ENCODE measurements around the gene ATRX. TPM values are rescaled to one million over a fixed set of nuclear protein-coding genes. Genes with fewer than 3 reads are reported as not detected.
"Not testable (repeated sequence)": the region's sequence is repeated elsewhere in the genome, so short reads cannot be mapped to it uniquely, and the experiment has no call there.

ATRX gene
- 10 to 100 TPM; 34.7 to 75.9 (median 50.5) TPM for total RNA-seq

DNA sequence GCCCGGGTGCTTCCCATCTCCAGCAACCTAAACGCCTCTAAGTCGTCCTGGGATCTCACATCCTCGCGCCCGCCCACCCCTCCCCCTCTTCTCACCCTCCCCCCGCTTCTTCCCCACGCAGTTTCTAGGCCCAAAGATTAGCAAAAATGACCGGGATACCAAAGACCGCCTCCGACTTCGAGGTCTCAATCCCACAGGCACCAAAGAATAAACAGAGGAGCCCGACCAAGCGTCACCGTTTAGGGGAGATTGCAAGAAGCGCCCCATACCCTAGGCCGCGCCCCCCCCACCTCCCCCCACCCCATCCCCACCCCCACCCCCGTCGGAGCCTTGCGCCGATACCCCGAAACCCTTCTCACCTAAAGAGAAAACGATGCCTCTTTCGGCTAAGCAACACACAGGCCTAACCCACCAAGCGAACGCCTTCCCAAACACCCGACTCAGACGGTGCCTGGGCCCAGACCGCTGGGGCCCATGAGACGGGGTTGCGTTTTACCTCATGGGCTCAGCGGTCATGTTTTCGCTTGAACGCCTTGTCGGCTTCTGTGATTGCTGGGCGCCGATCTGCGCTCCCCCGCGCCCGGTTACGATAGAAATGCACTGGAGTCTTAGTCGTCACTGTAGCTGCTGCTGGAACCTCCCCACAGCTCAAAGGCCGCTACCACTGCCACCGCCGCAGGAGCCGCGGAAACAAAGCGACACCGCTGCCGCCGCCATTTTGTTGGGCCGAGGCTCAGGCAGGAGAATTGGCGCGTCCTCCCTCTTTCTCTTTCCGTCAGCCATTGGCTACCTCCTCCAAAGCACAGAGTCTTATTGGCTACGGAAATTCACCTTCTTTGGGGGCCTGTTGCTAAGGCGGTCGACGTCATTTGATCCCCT lies at the start of gene ATRX:
TSS of gene ATRX (minus strand) at position 731 of the 879 bp plus-strand sequence. CDS start at position 516, 215 bp downstream.
- no peaks in the 10 kb centered on the region for H3K36me3 ChIP-seq
- in situ Hi-C loops (cut with MboI; ENCODE audit: low sequenced_read_pairs in 4 of 4), result loop anchor here in 1 of 4 donors (10.0 kb wide), 1 partner anchor 109 kb away; the partner anchor contains the start of genes COX7B and MAGT1
- no peaks in the 10 kb centered on the region for H3K27me3 ChIP-seq
- peak; percentile 96 to 98 for ATAC-seq
- intact Hi-C loops (cut with DNase I; ENCODE audit: low total_unique reads), result loop anchor here (5.0 to 10.0 kb wide), 3 partner anchors 112 to 281 kb away; partner anchors contain the start of genes COX7B and MAGT1
- peak within 1 kb of the TSS; percentile 87 to 94 (median 94) for H3K27ac ChIP-seq
- H3K4me1 ChIP-seq, result peaks cover 3 to 12% of the 10 kb centered on the region in 2 donors
- DNase-seq, result peak; percentile 52 to 66
- TF ChIP-seq CTCF (IDR thresholded peaks at IDR 0.05 in 4 of 5, conservative IDR thresholded peaks at IDR 0.05 in 1 of 5) (no peak), POLR2A (IDR thresholded peaks at IDR 0.05) (peak; percentile 17 to 39)
- H3K4me3 ChIP-seq, result peak within 1 kb of the TSS; percentile 59 to 86 (median 76)
- no peaks in the 10 kb centered on the region for H3K9me3 ChIP-seq

DNA sequence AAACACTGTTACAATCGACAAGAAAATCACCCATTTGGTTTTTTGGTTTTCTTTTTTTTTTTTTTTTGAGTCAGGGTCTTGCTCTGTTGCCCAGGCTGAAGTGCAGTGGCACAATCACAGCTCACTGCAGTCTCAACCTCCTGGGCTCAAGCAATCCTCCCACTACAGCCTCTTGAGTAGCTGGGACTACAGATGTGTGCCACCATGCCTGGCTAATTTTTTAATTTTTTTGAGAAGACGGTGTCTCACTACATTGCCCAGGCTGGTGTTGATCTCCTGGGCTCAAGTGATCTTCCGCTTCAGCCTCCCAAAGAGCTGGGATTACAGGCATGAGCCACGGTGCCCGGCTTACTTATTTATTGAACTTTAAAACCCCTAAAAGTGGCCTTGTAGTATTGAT lies 45.5 kb upstream of the ATRX start:
- intact Hi-C loops (cut with DNase I; ENCODE audit: low total_unique reads), result not testable (repeated sequence)

GRCh38 chrX:77821989-77822388 lies 36.0 kb upstream of the ATRX start:
- H3K4me1 ChIP-seq; H3K27me3 ChIP-seq; H3K36me3 ChIP-seq; H3K4me3 ChIP-seq; intact Hi-C loops (cut with DNase I; ENCODE audit: low total_unique reads); in situ Hi-C loops (cut with MboI; ENCODE audit: low sequenced_read_pairs in 4 of 4); H3K27ac ChIP-seq; DNase-seq; ATAC-seq; H3K9me3 ChIP-seq: not testable (repeated sequence)

More for the DNA sequence above, 45.5 kb upstream of the ATRX start:
- H3K9me3 ChIP-seq; ATAC-seq; in situ Hi-C loops (cut with MboI; ENCODE audit: low sequenced_read_pairs in 4 of 4); H3K27ac ChIP-seq; H3K4me1 ChIP-seq; H3K36me3 ChIP-seq; H3K4me3 ChIP-seq; DNase-seq; H3K27me3 ChIP-seq: not testable (repeated sequence)

DNA sequence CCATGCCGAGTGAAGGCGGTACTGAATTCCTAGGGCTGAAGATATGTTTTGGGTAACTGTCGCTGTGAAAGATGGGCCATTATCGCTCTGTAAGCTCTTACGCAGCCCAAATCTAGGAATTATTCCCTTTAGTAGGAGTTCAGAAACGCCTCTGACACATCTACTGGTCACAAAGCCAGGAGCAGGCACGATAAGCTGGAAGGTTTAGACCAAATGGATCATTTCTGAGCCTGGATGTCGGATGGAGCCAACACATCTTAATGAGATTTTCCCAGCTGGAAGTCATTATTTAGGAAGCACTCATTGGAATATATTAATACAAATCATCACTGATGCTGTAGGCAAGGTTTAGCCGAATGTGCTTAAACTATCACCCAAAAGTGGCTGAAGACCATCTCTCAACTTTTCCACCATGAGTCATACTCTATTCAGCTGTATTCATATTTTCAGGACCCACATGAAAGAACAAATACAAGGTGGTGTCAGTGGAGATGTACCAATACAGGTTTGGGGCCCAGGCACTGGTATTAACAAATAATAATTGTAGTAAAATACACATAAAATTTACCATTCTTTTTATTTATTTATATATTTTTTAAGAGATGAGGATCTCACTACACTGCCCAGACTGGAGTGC lies 34.2 kb upstream of the ATRX start:
- H3K27ac ChIP-seq, result no peak overlapping the region
- H3K27me3 ChIP-seq, result no peaks in the 10 kb centered on the region
- TF ChIP-seq POLR2A (IDR thresholded peaks at IDR 0.05), result no peak
- no peak for TF ChIP-seq CTCF (IDR thresholded peaks at IDR 0.05 in 4 of 5, conservative IDR thresholded peaks at IDR 0.05 in 1 of 5)
- ATAC-seq (no peak), DNase-seq (no peak)
- intact Hi-C loops (cut with DNase I; ENCODE audit: low total_unique reads), result no loop called here
- in situ Hi-C loops (cut with MboI; ENCODE audit: low sequenced_read_pairs in 4 of 4), result no loop called here
- no peak overlapping the region for H3K4me3 ChIP-seq
- H3K9me3 ChIP-seq, result no peaks in the 10 kb centered on the region
- H3K4me1 ChIP-seq, result no peaks in the 10 kb centered on the region
- H3K36me3 ChIP-seq, result no peaks in the 10 kb centered on the region

GRCh38 chrX:77814210-77814609 lies 28.2 kb upstream of the ATRX start:
- Histone ChIP-seq H3K4me1 (no peaks in the 10 kb centered on the region), H3K27ac (no peak overlapping the region), H3K36me3 (no peaks in the 10 kb centered on the region), H3K4me3 (no peak overlapping the region), H3K27me3 (no peaks in the 10 kb centered on the region), H3K9me3 (no peaks in the 10 kb centered on the region)
- ATAC-seq, result no peak
- DNase-seq, result no peak
- intact Hi-C loops (cut with DNase I; ENCODE audit: low total_unique reads), result no loop called here
- TF ChIP-seq CTCF (IDR thresholded peaks at IDR 0.05 in 4 of 5, conservative IDR thresholded peaks at IDR 0.05 in 1 of 5) (no peak), POLR2A (IDR thresholded peaks at IDR 0.05) (no peak)
- in situ Hi-C loops (cut with MboI; ENCODE audit: low sequenced_read_pairs in 4 of 4), result no loop called here

Measured in gastrocnemius medialis (tissue), 4 donors.